GM12872 (cell line): Measurements from ENCODE around the gene CTRB1.

Experiments
- CTCF ChIP-seq: IDR thresholded peaks from 3 replicates; pipeline ENCODE4 v1.5.1; 2011; ENCODE audit warnings: low read depth, mild to moderate bottlenecking, low read length, moderate library complexity; ENCODE audit not compliant: insufficient read depth

CTRB1 gene

GRCh38 chr16:75238853-75239541, 20.2 kb downstream of the CTRB1 start:
- TF ChIP-seq CTCF = no peak

GRCh38 chr16:75239542-75240122, 20.8 kb downstream of the CTRB1 start:
- TF ChIP-seq CTCF = no peak

GRCh38 chr16:75241412-75241811, 22.6 kb downstream of the CTRB1 start:
- TF ChIP-seq CTCF = no peak

- TF ChIP-seq CTCF = no peak
Observed at GRCh38 chr16:75241955-75242354, 23.2 kb downstream of the CTRB1 start.

GRCh38 chr16:75243667-75244224, 25.0 kb downstream of the CTRB1 start:
- no peak for TF ChIP-seq CTCF

- 0 out of 3 replicates have a peak, but pooled peaks have one; percentile 10 for TF ChIP-seq CTCF
Observed at GRCh38 chr16:75244225-75244809, 25.5 kb downstream of the CTRB1 start.

GRCh38 chr16:75244844-75245758, 26.3 kb downstream of the CTRB1 start:
- TF ChIP-seq CTCF = no peak
